Endothelial cell of umbilical vein (primary cell): Measurements from ENCODE around the gene GNA12. TPM values are rescaled to one million over a fixed set of nuclear protein-coding genes. Genes with fewer than 3 reads are reported as not detected.

Source experiments
- BruUV-seq: library from RNA; stranded (reverse); fragments of 400-500 nt; replicated peaks from 2 replicates; lab custom pipeline; 2021; lab: Mats Ljungman, UMichigan
- CTCF ChIA-PET: fragments of 300-600, 350-600 bp; sonication (Branson Sonifier 250); formaldehyde crosslinking; loops from one replicate; lab custom pipeline; 2021; ENCODE audit warnings: antibody characterized with exemption, inconsistent platforms; lab: Charles Lee
- POLR2A ChIA-PET: fragments of 300-600, 350-600 bp; sonication (Branson Sonifier 250); formaldehyde crosslinking; loops from one replicate; lab custom pipeline; 2021; ENCODE audit warnings: antibody characterized with exemption, inconsistent platforms; lab: Charles Lee
- DNase-seq: peaks from one replicate; pipeline ENCODE4 v3.0.0-alpha.2; 2011; ENCODE audit warnings: low read depth, low spot score
- FAIRE-seq: peaks from 2 replicates; lab custom pipeline; 2011; peaks lifted over from hg19 to GRCh38; lab: Jason Lieb, UNC
- H2AFZ ChIP-seq: 2 replicates; pipeline ENCODE4 v1.6.0; 2012; ENCODE audit warnings: low read depth, low read length, control low read depth, inconsistent platforms
- H3K27ac ChIP-seq: 2 replicates; pipeline ENCODE4 v1.5.1; 2011; ENCODE audit warnings: low read depth, mild to moderate bottlenecking, control low read depth, low read length, moderate library complexity; ENCODE audit not compliant: insufficient read depth
- H3K27me3 ChIP-seq, 2 experiments: 2 replicates each; pipeline versions ENCODE4 v1.6.0 to v1.6.1; 2011; ENCODE audit warnings: low read length in 2 of 2, mixed read lengths in 1 of 2; ENCODE audit not compliant: control insufficient read depth in 2 of 2, insufficient read depth in 2 of 2
- H3K36me3 ChIP-seq, 2 experiments: 2 replicates in 1 of 2; 3 replicates in 1 of 2; pipeline ENCODE4 v1.5.1; 2011; ENCODE audit warnings: low read length in 2 of 2, mild to moderate bottlenecking in 1 of 2, moderate library complexity in 1 of 2; ENCODE audit not compliant: control insufficient read depth in 2 of 2, insufficient read depth in 2 of 2; ENCODE audit errors: extremely low read depth in 1 of 2
- H3K4me1 ChIP-seq: 3 replicates; pipeline ENCODE4 v1.5.1; 2011; ENCODE audit warnings: mild to moderate bottlenecking, low read length; ENCODE audit not compliant: control insufficient read depth, insufficient read depth; ENCODE audit errors: extremely low read depth
- H3K4me2 ChIP-seq: 2 replicates; pipeline ENCODE4 v1.6.1; 2011; ENCODE audit warnings: low read length, control low read depth, mixed read lengths; ENCODE audit not compliant: insufficient read depth
- H3K4me3 ChIP-seq, 3 experiments: fragments of 200-600 bp in 1 of 3; sonication (generic), shearing (Covaris generic) in 1 of 3; replicated peaks in 1 of 3; 2 replicates each; pipeline ENCODE4 v1.5.1; 2011 to 2016; ENCODE audit warnings: control low read depth in 3 of 3, low read length in 3 of 3, mild to moderate bottlenecking in 2 of 3, inconsistent platforms in 1 of 3, low read depth in 1 of 3, moderate library complexity in 1 of 3; ENCODE audit not compliant: insufficient read depth in 1 of 3
- H3K79me2 ChIP-seq: 2 replicates; pipeline ENCODE4 v1.6.0; 2012; ENCODE audit warnings: low read length, inconsistent platforms; ENCODE audit not compliant: control insufficient read depth, insufficient read depth
- H3K9ac ChIP-seq: replicated peaks from 2 replicates; pipeline ENCODE3; 2011; ENCODE audit warnings: low read length, control low read depth; ENCODE audit not compliant: insufficient read depth; ENCODE audit errors: extremely low read depth
- H3K9me1 ChIP-seq: replicated peaks from 3 replicates; pipeline ENCODE4 v1.6.0; 2011; ENCODE audit warnings: mild to moderate bottlenecking, low read length; ENCODE audit not compliant: control insufficient read depth, insufficient read depth; ENCODE audit errors: extremely low read depth
- H3K9me3 ChIP-seq: replicated peaks from 2 replicates; pipeline ENCODE4 v1.5.1; 2012; ENCODE audit warnings: low read length, inconsistent platforms; ENCODE audit not compliant: control insufficient read depth, insufficient read depth
- H4K20me1 ChIP-seq: replicated peaks from 2 replicates; pipeline ENCODE3; 2011; ENCODE audit warnings: mild to moderate bottlenecking, low read length; ENCODE audit not compliant: control insufficient read depth, insufficient read depth; ENCODE audit errors: extremely low read depth
- CTCF ChIP-seq, 2 donors: IDR thresholded peaks; 1 replicate in 1 of 2; 2 replicates in 1 of 2; pipeline ENCODE4 v1.5.1; 2011; ENCODE audit warnings: low read length in 2 of 2, mild to moderate bottlenecking in 2 of 2, moderate library complexity in 2 of 2, control low read depth in 1 of 2, inconsistent platforms in 1 of 2, low read depth in 1 of 2; ENCODE audit not compliant: insufficient read depth in 1 of 2; ENCODE audit errors: extremely low read depth in 1 of 2
- EZH2 ChIP-seq: IDR thresholded peaks from 2 replicates; pipeline ENCODE4 v1.6.1; 2012; ENCODE audit warnings: borderline replicate concordance, low read depth, mild to moderate bottlenecking, moderate library complexity, low read length, inconsistent platforms; ENCODE audit not compliant: severe bottlenecking
- FOS ChIP-seq: IDR thresholded peaks from 2 replicates; pipeline ENCODE4 v1.6.1; 2011; ENCODE audit warnings: mild to moderate bottlenecking, low read length, moderate library complexity, borderline replicate concordance; ENCODE audit not compliant: insufficient read depth
- GATA2 ChIP-seq: IDR thresholded peaks from 2 replicates; pipeline ENCODE4 v1.7.0; 2011; ENCODE audit warnings: low read depth, mild to moderate bottlenecking, moderate library complexity, mixed read lengths, low read length; ENCODE audit not compliant: insufficient read length, insufficient read depth
- JUN ChIP-seq: IDR thresholded peaks from 2 replicates; pipeline ENCODE4 v1.6.1; 2011; ENCODE audit warnings: borderline replicate concordance, low read depth; ENCODE audit not compliant: insufficient read length, insufficient read depth
- MYC ChIP-seq: IDR thresholded peaks from one replicate; pipeline ENCODE4 v1.6.1; 2011; ENCODE audit warnings: mild to moderate bottlenecking, low read depth, low read length
- POLR2A ChIP-seq: IDR thresholded peaks from 2 replicates; pipeline ENCODE4 v1.6.1; 2012; ENCODE audit warnings: low read depth, mild to moderate bottlenecking, control low read depth, low read length
- POLR2AphosphoS5 ChIP-seq: IDR thresholded peaks from 2 replicates; pipeline ENCODE4 v1.6.1; 2012; ENCODE audit warnings: low read depth, mild to moderate bottlenecking, control low read depth, low read length, moderate library complexity; ENCODE audit not compliant: insufficient read depth
- dilution Hi-C: fragments of 300-500 bp; cut with MboI; formaldehyde crosslinking; loops from one replicate; pipeline ENCODE4 v1.15.0; 2019; ENCODE audit warnings: low sequenced_read_pairs; ENCODE audit not compliant: extremely low pct_ligation_motif_present
- intact Hi-C: fragments of 100-400 bp; cut with micrococcal nuclease; formaldehyde crosslinking; loops from one replicate; pipeline ENCODE4 v1.10.0; 2022
- polyA plus RNA-seq, 4 experiments: library from polyadenylated mRNA; depleted of rRNA in 3 of 4; stranded (reverse) in 3 of 4; unstranded in 1 of 4; fragments of >200 nt; gene quantifications; 2 replicates each; pipeline versions ENCODE4 v1.2.1 to v1.2.3, GENCODE V29; 2011 to 2012; ENCODE audit warnings: missing spikeins in 1 of 4
- total RNA-seq: library from RNA; stranded (reverse); gene quantifications from 2 replicates; pipeline ENCODE4 v1.2.3, GENCODE V29; 2021
- TF ChIP-seq, protein P1 (sequence below): IDR thresholded peaks from 2 replicates; pipeline ENCODE4 v1.6.1; 2011; ENCODE audit not compliant: insufficient read depth, insufficient read length

Gene GNA12
- total and polyA plus RNA-seq, 2 donors (not counting 3 experiments of a cell fraction or from before 2014, with no cell fraction given): 63.0 to 75.1 TPM

DNA sequence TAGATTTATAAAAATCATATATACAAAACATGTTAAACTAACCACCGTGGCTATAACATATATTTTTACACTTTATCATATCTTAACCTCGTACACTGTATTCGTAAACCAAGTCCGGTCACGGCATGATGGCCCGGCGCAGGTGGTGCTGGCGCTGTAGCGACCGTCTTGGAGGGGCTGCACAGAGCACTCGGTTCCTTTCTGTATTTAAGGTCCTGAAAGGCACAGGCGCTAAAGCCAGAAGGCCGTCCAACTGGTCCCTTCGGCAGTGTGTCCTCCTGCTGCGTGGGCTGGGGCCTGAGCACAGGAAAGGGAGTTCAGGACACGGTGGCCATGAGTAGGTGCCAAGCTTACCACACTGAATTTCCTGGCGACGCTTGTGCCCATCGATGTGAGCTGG, 122.3 kb downstream of the GNA12 start:
- Histone ChIP-seq H3K27me3 (no peaks in the 10 kb centered on the region), H2AFZ (no peak overlapping the region), H4K20me1 (no peaks in the 10 kb centered on the region), H3K79me2 (no peaks in the 10 kb centered on the region), H3K4me3 (no peak overlapping the region), H3K27ac (no peak overlapping the region), H3K9me1 (no peaks in the 10 kb centered on the region), H3K9ac (no peak overlapping the region), H3K4me1 (peaks cover 9% of the 10 kb centered on the region), H3K4me2 (no peak overlapping the region), H3K36me3 (peaks cover 0 to 4% of the 10 kb centered on the region in 2 experiments), H3K9me3 (no peaks in the 10 kb centered on the region)
- TF ChIP-seq MYC: no peak
- TF ChIP-seq POLR2AphosphoS5: no peak
- no peak for TF ChIP-seq GATA2
- TF ChIP-seq FOS: no peak
- TF ChIP-seq EZH2: no peak
- no peak for TF ChIP-seq JUN
- TF ChIP-seq POLR2A: no peak
- TF ChIP-seq, protein P1, sequence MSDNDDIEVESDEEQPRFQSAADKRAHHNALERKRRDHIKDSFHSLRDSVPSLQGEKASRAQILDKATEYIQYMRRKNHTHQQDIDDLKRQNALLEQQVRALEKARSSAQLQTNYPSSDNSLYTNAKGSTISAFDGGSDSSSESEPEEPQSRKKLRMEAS: no peak
- TF ChIP-seq CTCF (IDR thresholded peaks at IDR 0.05; ENCODE audit: extremely low read depth in 1 of 2, insufficient read depth in 1 of 2, low read depth in 1 of 2, low read length in 2 of 2): no peak
- DNase-seq: no peak
- BruUV-seq: no TSS peak
- dilution Hi-C loops: no loop called here
- POLR2A ChIA-PET: no interaction called here
- intact Hi-C loops: no loop called here
- FAIRE-seq: no peak
- CTCF ChIA-PET: interaction anchor here (1.7 kb wide), 1 partner anchor 12 kb away, joined by 5 read pairs; no protein-coding TSS in a partner anchor
